ENCODE data around the gene SLC35G6.

The SLC35G6 gene

DNA sequence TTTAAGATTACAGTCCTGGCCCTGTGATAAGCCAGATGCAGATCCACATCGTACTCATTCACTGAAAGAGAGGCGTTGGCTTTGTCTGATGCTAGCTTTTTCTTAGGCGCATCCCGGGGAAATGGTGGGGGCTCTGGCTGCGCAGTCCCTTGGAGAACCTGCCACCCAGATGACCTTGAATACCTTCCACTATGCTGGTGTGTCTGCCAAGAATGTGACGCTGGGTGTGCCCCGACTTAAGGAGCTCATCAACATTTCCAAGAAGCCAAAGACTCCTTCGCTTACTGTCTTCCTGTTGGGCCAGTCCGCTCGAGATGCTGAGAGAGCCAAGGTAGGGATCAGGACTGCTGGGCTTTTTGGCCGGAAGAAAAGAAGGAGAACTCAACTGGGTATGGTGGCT, 26.9 kb downstream of the SLC35G6 start:
- no peak for DNase-seq

DNA sequence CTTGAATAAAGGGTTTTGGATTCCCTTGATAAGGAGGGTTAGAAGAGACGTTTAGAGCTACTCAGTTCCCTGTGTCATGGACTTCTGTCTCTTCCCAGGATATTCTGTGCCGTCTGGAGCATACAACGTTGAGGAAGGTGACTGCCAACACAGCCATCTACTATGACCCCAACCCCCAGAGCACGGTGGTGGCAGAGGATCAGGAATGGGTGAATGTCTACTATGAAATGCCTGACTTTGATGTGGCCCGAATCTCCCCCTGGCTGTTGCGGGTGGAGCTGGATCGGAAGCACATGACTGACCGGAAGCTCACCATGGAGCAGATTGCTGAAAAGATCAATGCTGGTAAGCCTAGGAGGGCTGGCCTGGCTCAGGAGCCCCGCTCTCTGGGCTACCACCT, 27.6 kb downstream of the SLC35G6 start:
- DNase-seq = no peak

DNA sequence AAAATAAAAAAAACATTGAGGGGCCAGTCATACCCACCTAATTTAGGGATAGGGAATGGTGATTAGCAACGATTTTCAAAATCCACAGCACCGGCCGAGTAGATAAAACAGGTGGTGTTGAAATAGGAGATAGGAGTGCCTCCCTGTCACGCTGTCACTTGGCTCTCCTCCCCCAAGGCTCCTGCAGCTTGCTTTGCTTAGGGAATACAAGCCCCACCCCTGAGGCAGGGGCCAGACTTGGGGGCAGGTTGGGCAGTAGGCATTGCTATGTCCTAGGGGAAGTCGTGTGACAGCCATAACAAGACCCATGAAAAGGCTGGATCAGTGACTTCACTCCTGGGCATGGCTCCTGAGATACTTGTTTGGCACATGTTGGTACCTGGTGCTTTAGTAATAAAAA, 28.7 kb downstream of the SLC35G6 start:
- no peak for DNase-seq

DNA sequence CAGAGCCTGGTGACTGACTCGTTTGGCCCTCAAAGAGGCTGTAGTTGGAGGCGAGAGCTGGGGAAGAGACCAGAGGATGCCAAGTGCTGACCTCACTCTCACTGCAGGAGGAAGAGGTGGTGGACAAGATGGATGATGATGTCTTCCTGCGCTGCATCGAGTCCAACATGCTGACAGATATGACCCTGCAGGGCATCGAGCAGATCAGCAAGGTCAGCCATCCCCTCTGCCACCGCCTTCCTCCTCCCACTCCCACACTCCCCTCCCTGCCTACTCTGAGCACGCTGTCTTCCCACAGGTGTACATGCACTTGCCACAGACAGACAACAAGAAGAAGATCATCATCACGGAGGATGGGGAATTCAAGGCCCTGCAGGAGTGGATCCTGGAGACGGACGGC, 29.9 kb downstream of the SLC35G6 start:
- DNase-seq = no peak

DNA sequence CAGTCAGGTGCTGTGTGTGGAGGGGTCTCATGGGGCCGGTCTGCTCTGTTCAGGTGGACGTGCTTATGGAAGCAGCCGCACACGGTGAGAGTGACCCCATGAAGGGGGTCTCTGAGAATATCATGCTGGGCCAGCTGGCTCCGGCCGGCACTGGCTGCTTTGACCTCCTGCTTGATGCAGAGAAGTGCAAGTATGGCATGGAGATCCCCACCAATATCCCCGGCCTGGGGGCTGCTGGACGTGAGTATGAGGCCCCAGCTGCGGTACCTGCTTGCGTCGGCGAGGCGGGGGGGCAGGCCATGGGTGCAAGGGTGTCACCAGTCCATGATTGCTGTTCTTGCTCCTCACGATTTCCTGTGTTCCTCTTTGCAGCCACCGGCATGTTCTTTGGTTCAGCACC, 30.9 kb downstream of the SLC35G6 start:
- no peak for DNase-seq

DNA sequence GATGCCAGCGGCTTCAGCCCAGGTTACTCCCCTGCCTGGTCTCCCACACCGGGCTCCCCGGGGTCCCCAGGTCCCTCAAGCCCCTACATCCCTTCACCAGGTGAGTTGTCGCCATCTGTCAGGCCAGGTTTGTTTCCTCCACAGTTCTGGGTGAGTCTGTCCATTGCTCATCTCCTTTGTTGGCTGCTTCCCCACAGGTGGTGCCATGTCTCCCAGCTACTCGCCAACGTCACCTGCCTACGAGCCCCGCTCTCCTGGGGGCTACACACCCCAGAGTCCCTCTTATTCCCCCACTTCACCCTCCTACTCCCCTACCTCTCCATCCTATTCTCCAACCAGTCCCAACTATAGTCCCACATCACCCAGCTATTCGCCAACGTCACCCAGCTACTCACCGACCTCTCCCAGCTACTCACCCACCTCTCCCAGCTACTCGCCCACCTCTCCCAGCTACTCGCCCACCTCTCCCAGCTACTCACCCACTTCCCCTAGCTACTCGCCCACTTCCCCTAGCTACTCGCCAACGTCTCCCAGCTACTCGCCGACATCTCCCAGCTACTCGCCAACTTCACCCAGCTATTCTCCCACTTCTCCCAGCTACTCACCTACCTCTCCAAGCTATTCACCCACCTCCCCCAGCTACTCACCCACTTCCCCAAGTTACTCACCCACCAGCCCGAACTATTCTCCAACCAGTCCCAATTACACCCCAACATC, 31.7 kb downstream of the SLC35G6 start:
- no peak for DNase-seq

DNA sequence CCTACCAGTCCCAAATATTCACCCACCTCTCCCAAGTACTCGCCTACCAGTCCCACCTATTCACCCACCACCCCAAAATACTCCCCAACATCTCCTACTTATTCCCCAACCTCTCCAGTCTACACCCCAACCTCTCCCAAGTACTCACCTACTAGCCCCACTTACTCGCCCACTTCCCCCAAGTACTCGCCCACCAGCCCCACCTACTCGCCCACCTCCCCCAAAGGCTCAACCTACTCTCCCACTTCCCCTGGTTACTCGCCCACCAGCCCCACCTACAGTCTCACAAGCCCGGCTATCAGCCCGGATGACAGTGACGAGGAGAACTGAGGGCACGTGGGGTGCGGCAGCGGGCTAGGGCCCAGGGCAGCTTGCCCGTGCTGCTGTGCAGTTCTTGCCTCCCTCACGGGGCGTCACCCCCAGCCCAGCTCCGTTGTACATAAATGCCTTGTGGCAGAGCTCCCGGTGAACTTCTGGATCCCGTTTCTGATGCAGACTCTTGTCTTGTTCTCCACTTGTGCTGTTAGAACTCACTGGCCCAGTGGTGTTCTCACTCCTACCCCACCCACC, 32.7 kb downstream of the SLC35G6 start:
- no peak for DNase-seq

DNA sequence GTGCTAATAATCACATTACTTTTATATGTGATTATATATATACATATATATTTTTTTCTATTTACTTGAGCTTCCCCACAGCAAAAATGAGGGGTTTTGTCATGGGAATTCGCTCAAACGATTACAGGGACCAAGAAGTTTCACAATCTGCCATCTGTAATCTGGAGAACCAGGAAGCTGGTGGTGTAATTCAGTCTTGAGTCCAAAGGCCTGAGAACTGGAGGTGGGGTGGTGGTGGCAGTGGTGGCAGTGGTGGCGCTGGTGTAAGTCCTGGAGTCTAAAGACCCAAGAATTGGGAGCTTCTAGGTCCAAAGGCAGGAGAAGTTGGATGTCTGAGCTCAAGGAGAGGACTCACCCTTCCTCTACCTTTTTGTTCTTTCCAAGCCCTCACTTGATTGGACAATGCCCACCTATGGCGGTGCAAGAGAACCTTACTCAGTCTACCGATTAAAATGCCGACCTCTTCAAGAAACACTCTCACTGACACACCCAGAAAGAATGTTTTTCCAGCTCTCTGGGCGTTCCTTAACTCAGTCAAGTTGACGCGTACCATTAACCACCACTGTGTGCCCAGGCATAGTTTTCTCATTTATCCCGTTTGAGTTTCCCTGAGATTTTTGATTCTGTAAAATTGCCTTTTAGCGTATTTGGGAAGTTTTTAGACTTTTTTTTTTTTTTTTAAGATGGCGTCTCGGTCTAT, 34.8 kb downstream of the SLC35G6 start:
- no peak for DNase-seq

DNA sequence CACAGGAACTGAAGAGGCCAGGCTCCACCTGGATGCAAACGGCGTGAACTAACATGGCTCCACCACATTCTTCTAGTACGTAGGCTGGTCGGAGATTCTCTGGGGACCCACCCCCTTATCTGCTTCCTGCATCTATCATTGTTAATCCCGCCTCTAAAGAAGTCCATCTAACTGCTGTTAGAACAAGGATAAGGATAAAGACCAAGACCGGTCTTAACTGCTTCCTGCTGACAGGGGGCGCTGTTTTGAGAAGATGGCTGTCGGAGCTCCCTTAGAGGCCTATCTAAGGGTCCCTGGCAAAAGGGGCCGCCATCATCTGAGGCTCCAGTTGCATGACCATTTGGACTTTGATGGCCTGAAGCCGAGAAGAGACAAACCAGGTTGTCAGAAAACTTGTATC, 41.8 kb downstream of the SLC35G6 start:
- DNase-seq = no peak

DNA sequence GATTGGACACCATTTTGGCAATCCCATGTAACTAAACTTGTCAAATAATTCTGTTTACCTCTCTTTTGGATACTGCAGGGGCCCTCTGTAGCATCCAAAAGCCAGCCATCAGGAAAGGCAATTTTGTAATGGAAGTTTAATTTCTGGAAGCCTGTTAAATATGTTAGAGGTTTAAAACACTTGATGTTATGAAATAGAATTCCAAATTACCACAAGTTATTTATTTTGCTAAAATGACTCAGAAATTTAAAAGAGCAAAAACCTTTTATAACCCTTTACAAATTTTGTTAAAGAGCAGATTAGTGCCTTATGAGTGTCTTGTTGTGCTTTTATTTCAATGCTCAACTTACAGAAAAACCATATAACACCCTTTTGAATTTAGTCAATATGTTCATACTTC, 47.6 kb downstream of the SLC35G6 start:
- no peak for DNase-seq

DNA sequence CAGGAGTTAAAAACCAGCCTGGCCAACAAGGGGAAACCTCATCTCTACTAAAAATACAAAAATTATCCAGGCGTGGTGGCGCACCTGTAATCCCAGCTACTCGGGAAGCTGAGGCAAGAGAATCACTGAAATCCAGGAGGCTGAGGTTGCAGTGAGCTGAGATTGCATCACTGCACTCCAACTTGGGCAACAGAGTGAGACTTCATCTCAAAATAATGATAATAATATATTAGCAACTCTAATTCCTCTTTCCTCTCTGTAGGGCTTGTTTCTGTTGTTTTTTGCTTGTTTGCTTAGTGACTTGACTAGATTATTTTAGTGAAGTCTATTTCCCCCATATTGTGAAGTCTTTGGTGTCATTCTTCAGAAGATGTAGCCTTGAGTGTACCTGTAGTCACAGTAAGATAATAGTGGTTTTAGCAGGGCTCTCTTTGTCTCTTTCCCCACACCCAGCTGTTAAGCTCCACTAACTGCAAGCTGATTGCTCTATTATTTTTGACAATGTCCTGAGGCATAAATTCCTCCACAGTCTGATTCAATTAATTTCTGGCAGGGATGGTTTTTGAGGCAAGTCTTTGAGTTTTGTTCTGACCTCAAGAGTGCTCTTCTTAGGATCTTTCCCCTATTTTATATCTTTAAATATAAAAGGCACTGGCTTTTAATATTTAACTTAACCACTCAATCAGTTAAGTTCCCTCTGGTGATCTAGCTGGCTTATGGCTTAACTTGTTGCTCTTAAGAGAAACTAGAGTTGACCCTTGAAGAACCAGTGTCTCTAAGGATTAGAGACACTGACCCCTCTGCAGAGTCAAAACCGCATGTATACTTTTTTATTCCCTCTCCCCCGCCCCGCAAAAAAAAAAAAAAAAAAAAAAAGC, 49.0 kb downstream of the SLC35G6 start:
- no peak for DNase-seq

All from left hindlimb (tissue), 1 donor.